IPS-NIHi11 (cell line): ENCODE measurements around the gene FHL2.

Source experiments
- DNase-seq: peaks from one replicate; pipeline ENCODE4 v3.0.0; 2012; ENCODE audit warnings: mixed read lengths, low spot score

Gene FHL2

DNA sequence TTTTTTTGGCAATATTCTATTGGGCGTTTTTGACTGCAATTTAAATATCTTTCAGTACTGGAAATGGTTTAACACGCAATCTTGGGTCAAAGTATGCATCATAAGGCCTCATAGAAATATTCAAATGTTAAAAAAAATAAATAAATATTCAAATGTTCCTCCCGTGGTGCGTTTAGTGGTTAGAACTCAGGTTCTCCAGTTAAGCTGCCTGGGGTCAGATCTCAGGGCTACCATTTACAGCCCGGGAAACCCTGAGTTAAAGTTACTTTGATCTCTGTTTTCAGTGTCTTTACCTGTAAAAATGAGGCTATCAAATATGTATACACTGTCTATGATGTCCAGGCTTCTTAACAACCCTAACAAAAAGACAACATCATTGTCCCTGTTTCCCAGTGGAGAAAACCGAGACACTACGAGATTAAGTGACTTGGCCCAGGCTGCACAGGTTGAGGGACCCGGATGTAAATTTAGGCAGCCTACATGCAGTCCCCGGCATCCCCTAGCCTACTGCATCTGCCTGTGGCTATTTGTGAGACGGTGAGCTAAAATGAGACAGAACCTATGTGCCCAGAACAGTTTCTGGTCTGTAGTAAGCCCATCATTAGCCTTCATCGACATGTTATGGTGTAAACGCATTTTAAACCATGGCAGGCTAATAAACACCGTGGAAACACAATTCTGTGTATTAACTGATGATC, 1.7 kb downstream of the FHL2 start:
- DNase-seq, result no peak

DNA sequence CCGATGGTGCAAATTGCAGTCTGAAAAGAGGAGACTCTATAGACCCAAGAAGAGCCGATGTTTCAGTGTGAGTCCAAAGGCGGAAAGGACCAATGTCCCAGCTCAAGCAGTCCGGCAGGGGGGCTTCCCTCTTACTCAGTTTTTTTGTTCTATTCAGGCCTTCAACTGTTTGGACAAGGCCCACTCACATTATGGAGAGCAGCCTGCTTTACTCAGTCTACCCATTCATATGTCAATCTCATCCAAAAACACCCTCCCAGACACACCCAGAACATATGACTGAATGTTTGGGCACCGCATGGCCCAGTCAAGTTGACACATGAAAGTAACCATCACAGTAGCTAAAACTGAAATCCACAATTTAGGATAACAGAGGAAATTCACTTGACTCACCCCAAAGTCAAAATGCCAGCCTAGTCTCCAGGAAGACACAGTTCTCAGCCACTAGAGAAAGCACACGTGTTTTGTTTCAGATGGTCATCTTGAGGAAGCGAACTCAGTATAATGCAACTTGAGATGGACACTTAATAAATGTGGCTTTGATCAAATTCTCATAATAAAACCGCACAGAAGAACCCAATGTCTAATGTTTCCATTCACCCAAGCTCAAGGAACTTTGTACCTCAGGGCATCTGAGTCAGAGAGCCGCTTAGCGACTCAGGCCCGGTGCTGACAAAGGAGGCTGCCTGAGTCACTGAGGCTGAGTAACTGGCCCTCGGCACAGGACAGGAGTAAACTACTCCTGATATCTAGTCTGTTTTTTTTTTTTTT, 2.4 kb downstream of the FHL2 start:
- no peak for DNase-seq

DNA sequence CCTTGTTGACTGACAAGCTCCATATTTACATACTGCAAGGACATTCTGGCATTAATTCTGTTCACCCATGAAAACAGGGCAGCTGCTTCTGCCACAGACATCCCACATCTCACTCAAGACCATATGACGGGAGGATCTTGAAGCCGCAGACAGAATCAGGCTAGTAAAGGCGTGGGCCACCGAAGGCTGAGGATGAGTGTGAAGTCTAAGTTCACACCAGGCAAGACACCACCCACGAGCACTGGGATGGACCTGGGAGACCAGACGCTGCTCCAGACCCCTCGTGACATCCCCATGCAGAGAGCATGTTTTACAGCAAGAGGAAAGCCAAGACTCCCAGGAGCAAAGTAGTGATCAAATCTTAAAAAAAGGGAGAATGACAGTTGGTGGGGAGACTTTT, 3.2 kb downstream of the FHL2 start:
- no peak for DNase-seq

DNA sequence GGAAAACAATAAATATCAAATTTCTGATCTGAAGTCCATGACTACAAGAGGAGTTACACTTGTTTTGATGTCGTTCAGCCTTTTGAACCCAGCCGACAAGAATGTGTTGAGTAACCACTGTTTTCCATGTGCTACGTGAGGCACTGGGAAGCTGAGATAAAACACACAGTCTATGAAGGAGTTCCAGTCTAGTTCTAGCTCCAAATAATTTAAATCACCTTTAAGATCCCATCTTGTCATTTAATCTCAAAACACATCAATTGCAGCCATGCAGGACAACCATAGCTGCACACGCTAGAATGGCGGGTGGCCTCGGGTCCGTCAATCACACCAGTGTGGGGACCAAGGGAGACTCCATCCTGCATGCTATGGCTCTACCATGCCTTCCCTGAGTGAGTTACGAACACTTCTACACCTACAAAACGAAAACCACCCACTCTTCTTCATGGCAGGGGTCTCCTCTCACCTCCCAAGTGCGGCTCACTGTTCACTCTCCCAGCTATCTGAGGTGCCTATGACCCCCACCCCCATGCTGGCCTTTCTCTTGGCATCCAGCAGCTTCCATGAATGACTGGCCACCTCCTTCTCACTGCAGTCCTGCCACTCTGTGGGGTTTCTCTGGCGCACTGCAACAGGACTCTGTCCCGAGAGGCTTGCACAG, 3.8 kb downstream of the FHL2 start:
- no peak for DNase-seq

DNA sequence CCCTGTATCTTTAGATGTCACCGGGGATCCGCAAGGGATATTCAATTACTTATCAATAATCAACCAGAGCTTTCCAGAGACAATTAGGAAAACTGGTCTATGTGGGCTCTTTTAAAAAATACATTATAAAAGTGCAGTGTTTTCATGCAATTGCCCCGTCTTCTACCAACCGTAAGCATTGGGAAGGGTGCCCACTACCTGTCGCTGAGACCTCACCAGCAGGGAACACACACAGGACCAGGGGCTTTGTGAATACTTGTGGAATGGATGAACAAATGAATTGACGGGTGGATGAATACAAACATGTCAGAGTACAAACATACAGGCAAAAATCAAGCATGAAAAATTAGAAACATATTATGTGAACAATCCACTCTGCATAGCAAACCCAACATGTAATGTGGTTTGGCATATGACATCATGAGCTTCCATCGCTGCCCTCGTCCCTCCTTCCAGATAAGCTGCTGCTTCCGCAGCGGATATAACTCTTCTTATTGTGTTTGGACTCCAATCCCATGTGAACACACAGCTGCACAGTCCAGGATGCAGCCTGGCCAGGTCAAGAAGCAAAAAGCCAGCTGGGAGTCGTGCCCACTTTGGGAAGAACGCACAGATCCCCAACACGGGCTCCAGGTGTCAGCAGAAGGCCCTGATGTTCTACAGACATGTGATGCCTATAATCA, 5.3 kb downstream of the FHL2 start:
- DNase-seq, result no peak

DNA sequence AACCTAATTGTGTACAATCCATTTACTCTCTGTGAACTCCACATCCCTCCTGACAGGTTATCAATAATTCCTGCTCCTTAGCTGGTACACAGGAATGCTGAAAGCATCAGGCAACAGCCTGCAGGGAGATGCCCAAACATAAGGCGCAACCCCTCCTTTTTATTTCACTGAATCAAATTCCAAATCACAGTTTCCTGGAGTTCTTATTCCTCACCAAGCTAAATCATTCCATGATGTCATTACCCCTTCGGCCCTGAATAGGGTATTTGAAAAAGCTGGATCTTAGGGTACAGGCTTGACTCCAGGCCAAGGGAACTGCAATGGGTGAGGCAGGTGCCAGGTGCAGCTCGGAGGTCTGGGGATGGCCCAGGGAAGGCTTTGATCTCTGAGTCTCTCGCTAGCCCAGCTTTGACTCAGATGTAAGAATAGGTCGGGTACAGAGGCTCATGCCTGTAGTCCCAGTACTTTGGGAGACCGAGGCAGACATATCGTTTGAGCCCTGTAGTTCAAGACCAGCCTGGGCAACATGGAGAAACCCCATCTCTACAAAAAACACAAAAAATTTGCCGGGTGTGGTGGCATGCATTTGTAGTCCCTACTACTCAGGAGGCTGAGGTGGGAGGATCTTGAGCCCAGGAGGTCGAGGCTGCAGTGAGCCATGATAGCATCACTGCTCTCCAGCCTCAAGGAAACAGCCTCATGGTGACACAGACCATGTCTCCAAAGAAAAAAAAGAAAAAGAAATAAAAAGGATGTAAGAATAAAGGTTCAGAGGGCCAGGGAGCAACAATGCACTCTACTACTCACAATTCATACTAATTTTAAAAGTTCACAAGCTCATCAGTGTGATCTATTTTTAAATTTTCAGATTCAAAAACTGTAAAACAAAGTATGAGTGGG, 6.8 kb downstream of the FHL2 start:
- no peak for DNase-seq

DNA sequence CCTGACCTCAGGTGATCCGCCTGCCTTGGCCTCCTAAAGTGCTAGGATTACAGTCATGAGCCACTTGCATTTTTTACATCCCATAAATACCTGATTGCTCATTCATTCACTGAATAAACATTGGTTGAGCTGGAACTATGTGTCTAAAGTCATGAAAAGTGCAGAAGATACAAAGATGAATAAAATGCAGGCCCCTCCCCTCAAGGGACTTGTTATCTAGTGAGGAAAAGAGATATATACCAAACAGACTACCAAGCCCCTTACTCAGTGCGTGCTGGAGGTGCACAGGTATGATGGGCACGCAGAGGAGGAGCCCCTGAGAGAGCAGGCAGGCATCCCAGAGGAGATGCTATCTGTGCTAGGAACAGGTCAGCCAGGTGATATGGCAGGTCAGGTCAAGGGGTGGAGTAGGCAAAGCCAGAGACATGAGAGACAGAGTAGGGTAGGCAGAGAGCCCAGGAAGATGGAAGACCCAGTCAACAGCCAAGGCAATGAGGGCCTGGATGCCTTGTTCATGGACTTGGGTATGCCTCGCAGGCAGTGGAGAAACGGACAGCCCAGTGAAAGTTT, 7.7 kb downstream of the FHL2 start:
- DNase-seq, result no peak

DNA sequence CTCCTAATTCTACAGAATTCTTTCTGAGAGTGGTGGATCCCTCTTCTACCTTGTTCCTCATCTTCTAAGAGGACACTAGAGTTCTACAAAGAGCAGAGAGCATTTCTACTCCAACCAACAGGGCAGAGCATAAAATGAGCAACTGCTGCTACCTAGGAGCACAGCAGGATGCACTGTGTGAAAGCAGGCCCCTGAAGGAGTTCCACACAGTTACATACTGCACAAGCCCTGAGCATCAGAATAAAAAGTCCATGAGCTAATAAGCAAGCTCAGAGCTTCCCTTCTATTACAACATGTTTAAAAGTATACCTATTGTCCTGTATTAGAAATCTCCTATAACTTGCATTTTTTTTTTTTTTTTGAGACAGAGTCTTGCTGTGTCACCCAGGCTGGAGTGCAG, 8.4 kb downstream of the FHL2 start:
- DNase-seq, result no peak

DNA sequence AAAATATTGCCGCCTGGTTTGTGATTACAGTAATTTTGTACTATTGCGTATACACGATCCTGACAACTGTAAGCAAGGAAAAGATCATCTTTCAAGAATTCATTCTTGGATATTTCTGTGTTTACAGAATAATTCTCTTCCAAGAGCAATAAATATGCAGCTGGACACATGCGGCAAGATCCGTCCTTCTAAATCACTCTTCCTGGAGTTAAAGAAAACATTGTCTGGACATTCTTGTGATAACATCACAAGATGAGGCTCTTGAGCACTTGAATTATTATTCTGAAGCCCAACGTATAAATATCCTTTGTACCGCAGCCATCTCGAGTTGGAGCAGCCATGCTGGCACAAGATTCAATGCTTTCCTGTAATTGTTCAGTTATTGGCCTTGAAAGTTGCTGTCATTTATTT, 9.9 kb downstream of the FHL2 start:
- DNase-seq, result no peak

DNA sequence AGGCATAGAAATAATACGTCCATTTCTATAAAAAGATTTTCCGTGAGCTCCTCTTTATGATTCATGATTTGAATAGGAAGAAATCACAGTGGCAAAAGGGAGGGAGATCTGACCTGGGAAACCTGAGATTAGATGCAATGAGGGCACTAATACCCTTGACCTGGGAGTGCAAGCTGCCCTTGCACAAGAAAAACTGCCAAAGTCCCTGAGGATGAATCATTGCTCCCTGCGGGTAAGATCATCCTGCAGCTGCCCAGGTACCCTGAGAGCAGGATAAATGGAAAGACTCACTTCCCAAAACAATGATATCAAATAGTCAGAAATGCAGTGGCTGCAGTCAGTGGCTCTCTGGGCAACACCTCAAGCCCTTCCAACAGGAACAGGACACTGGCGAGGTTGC, 11.6 kb downstream of the FHL2 start:
- no peak for DNase-seq

DNA sequence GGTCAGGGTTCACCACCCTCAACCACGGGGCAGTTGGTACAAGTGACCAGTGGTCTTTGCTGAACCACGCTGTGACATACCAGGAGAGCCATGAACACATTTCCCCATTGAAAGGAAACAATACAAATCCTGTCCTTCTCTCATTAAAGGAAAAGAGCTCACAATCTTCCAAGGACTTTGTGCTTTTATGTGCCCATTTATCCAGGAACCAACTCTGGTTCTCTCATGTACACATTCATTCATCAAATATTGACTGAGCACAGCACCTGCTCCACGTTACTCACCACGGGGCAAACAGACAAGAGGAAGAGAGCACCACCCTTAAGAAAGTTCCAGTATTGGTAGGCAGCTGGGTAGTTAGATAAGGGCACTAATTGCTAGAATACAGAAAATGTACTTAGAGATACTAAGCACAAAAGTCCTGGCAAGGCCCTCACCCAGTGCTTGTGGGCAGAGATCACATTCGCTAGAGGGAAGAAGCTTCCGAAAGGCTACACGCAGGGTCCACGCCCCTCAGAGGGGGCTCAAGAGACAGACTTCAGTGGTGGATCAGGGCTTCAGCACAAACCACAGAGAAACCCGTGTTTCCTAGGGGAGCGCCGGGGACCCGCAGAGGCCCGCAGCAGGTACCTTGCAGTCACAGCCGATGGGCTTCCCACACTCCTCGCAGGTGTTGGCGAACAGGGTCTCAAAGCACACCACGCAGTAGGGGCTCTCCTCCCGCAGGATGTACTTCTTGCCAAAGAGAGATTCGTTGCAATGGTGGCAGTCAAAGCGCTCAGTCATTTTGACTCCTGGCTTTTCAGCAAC, 12.9 kb downstream of the FHL2 start:
- DNase-seq, result no peak

DNA sequence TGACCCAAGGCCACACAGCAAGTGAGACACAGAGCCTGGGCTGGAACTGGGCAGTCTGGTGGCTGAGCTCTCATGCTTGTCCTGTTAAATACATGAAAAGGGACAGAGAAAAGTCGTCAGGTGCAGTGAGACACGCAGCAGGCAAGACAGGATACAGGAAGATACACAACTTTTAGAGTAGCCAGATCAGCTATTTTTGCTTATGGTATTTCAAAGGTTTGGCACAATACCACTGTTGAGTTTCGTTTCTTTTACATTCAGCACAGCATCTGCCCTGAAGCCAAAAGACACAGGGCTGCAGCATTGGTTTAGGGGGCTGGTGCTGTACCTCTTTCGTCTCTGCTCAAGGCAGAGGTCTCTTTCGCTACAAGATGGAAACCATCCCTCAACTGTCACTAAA, 14.0 kb downstream of the FHL2 start:
- DNase-seq, result no peak

DNA sequence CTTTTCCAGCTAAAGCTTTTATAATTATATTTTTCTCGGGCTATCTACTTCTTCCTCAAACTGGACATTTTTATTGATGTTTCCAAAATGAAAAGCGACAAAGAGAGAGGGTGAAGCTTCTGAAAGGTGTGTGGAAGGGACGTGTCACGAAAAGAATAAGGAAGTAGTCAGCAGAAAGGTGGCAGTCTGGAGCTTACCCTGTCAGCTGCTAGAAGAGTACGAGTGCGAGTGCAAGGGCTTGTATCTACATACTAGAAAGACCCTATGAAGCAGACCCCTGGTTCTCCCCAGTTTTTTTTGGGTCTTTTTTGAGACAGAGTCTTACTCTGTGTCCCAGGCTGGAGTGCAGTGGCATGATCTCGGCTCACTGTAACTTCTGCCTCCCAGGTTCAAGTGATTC, 14.6 kb downstream of the FHL2 start:
- DNase-seq, result no peak

DNA sequence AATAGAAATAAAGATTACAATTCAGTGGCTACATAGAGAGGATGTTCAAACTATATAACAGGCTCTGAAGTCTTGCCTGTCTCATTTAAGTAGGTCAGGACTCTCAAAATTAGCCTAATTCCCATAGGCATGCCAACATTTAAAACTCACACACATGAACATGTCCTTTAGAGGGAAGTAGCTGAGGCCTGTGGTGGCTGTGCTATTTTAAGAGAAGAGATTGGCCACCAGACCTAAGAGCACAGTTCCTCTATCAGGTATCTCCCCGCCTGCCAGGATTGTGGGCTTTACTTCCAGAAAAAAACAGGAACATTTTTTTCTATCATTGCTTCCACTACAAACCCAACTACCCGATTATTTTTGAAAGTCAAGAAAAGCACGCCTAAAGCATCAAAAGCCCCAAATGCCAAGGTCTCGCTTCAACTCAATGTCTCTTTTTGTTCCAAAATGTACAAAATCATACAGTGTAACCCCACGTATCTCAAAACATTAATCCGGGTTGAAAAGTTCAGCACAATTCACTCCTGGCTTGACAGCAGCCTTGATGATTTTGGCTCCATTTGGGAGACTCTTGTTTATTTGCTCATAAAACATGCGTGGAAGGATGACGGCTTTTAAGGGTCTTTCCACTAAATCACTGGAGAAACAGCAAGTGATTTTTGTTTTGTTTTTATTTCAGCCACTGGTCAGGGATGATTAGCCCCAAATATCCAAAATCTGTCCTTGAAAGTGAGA, 15.3 kb downstream of the FHL2 start:
- DNase-seq, result no peak

DNA sequence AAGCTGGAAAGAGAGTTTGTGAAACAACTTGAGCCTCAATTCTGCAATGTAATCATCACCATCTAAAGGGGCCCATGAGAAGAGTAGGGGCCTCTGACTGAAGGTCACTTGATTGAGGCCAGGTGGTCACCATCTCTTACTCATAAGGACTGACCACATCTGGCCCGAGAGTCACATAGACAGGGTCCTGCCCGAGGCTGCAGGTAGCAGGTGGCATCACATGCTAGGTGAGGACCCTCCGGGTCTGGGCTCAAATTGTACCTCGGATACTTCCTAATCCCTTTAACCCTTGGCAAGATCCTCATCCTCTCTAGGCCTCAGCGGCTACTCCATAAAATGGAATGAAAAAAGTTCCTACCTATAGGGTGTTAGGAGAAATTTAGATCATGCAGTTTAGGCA, 16.7 kb downstream of the FHL2 start:
- DNase-seq, result no peak

DNA sequence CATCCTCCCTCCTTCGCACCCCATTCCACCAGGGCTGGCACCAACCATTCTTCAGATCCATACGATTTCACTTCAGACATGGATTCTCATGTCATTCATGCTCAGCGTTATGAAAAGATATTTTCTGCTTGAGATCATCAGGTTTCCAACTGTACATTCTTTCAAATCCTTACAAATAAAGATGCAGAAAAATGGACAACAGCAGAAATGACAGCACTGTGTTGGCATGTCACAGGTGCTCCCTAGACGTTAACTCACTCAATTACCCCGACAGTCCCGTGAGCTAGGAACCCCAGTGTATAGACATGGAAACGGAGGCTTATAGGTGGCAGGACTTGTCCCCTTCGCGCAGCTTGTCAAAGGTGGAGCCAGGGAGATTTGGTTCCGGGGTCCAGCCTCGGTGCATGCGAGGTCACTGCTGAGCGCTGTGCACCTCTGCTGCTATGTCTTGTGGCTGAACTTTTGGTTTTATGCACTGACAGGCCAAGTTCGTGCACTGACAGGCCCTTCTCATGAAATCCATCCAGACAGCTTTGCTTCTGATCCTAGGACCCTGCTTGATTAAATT, 17.7 kb downstream of the FHL2 start:
- no peak for DNase-seq

DNA sequence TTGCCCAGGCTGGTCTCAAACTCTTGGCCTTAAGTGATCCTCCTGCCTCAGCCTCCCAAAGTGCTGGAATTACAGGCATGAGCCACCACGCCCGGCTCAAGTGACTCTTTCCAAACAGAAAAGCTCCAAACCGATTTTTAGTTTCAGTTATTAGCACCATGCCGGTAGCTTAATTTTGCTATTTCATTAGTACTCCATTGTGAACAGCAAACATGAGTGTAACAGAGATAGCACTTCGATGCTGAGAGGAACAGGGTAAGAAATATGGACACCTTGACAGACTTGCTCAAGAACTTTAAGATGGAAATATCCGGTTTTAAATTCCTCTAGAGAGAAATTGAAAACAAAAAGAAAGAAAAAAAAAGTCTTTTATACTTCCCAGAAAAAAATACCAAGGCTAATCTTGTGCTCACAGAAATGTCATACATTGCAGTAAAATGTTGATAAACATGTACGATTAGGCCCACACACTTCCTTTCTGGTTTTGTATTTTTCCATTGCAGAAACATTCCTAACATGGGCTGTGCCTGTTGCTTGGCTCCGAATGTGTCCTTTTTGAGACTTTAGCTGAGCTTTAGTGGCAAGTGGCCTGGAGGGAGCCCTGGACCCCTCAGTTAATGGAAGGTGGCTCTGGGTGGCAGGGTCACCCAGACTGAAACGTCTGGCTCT, 18.3 kb downstream of the FHL2 start:
- no peak for DNase-seq

DNA sequence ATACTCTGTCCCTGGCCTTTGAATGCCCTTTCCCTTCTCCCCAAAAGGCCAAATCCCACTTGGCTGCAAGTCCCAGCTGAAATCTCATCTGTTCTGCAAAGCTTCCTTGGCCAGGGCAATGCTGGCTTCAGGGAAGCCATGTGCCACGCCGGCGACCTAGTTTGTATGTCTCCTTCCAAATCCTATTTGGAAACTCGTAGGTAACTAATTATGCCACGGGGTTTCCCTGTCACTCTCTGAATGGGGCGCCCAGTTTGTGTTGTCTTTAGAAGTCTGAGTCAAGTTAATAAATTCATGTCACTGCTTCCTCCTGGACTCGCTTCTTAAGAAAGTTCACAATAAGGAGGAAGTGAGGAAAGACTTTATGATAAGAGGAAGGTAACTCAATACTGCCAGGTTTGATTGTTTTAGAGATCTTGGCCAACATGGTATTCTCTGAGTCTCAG, 19.1 kb downstream of the FHL2 start:
- DNase-seq, result no peak

DNA sequence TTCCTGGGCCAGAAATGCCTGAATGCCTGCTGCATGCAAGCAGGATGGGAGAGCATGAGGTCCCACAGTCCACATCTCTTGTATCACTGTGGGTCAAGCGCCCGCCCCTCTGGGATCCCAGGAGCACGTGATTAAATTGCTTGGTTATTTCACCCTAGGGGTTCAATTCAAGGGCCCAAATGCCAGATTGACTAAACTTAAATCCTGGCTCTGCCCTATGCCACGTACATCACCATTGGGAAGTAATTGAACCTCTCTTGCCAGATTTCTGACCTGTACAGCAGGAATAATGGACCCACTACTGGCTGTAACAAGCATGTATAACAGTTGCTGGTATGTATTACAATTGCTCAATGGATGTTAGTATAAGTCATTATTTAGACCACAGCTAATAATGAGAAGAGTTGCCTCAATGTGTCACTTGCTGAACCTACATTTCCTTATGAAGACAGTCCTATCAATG, 19.9 kb downstream of the FHL2 start:
- DNase-seq, result no peak
